Activated naive CD8-positive, alpha-beta T cell (primary cell): ENCODE measurements around the gene SYNGR3.

Experiments used
- H3K27ac Mint-ChIP-seq: one replicate; pipeline ENCODE4 v1.8.0; 2021; ENCODE audit warnings: mixed read lengths
- H3K27me3 Mint-ChIP-seq: one replicate; pipeline ENCODE4 v1.8.0; 2021; ENCODE audit warnings: mixed read lengths
- H3K36me3 Mint-ChIP-seq: one replicate; pipeline ENCODE4 v1.8.0; 2021; ENCODE audit warnings: mixed read lengths
- H3K4me1 Mint-ChIP-seq: one replicate; pipeline ENCODE4 v1.8.0; 2021; ENCODE audit warnings: low read depth, mixed read lengths
- H3K4me3 Mint-ChIP-seq: one replicate; pipeline ENCODE4 v1.8.0; 2021; ENCODE audit warnings: mild to moderate bottlenecking, mixed read lengths
- H3K9me3 Mint-ChIP-seq: one replicate; pipeline ENCODE4 v1.8.0; 2021; ENCODE audit warnings: low read depth, mixed read lengths

Gene SYNGR3

DNA sequence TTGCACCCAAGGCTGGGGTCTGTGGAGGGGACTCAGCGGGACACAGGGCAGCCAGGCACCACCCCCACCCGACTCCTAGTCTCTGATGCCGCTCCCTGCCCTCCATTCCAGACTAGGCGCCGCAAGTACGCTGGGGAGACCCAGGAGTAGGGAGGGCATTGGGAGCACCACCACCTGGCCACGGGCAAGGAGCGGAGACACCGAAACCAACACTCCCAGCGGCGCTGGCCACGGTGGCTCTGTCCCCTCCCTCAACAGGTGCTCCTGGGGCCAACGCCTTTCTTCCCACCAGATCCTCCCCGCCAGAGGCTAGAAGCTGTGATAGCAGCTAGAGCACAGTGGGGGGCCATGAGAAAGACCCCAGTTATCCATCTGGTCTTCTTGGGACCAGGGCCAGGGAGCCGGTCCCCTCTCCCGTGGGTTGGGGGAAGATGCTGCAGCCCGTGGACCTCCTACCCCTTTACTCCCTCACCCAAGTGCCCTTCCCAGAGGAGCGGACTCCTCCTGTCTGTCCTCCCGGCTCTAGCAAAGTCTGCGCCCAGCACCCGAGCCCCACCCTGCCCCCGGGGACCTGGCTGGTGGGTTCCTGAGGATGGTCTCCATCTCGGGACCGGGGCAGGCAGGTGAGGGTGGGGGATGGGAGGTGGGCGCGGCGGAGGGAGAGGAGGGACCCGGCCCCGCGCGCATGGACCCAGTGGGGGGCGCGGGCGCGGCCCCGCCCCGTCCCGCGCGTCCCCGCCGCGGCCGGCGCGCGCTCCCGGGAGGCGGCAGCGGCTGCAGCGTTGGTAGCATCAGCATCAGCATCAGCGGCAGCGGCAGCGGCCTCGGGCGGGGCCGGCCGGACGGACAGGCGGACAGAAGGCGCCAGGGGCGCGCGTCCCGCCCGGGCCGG, at the start of gene SYNGR3:
Gene SYNGR3, plus strand, starts transcription at position 762 of the 892 bp plus-strand sequence. CDS start 133 bp downstream, outside the sequence.
- Mint-ChIP-seq H3K36me3 (no peaks in the 10 kb centered on the region), H3K4me3 (peak within 1 kb of the TSS; percentile 78), H3K9me3 (no peaks in the 10 kb centered on the region)

DNA sequence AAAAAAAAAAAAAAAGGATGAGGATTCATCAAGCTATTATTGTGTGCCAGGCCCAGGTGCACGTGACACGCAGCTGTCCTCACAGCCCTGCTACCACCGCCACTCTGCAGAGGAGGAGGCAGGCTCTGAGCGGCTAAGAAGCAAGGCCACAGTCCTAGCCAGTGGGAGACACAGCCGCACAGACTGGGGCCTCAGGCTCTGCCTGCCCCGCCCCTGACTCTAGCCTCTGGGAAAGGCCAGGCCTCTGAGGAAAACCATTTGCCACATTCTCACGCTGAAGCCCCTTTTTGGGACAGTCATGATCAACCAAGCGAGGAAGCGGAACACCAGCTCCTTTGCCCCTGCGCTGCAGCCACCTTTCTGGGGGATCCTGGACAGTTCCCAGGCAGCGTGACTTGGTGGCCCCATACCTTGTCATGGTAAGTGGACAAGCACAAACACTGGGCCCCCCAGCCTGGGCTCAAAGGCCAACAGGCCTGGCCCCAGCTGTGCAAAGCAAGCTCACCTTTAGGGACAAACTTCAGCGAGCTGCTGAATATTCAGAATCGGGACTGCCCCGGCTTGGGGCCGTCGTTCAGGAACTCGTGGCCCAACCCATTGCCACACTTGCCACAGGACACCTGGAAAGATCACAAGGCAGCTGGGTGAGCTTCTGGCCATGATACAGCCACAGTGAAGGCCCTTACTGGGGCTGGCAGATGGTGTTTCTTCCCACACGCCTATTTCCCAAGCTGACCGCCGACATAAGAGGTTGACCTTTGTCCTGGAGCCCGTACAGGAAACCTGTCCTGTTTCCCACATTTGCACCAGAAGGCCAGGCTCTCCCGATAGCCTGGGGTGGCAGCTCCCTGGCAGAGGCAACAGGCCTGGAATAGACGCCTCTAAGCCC, 49.3 kb upstream of the SYNGR3 start:
- peaks cover 18% of the 10 kb centered on the region for H3K4me1 Mint-ChIP-seq
- H3K9me3 Mint-ChIP-seq, result no peaks in the 10 kb centered on the region
- H3K27me3 Mint-ChIP-seq, result no peaks in the 10 kb centered on the region
- H3K4me3 Mint-ChIP-seq, result no peak overlapping the region
- no peak overlapping the region for H3K27ac Mint-ChIP-seq
- H3K36me3 Mint-ChIP-seq, result no peaks in the 10 kb centered on the region

More for the DNA sequence above, at the start of gene SYNGR3:
- no peak within 1 kb of the TSS for H3K27ac Mint-ChIP-seq
- peaks cover 5% of the 10 kb centered on the region for H3K27me3 Mint-ChIP-seq
- H3K4me1 Mint-ChIP-seq, result peaks cover 19% of the 10 kb centered on the region

- Mint-ChIP-seq H3K4me3 (peak overlapping the region; percentile 84), H3K9me3 (no peaks in the 10 kb centered on the region), H3K4me1 (peaks cover 18% of the 10 kb centered on the region), H3K27me3 (no peaks in the 10 kb centered on the region), H3K27ac (no peak overlapping the region), H3K36me3 (no peaks in the 10 kb centered on the region)
These were observed 48.4 kb upstream of the SYNGR3 start for GRCh38 chr16:1941162-1942046.

DNA sequence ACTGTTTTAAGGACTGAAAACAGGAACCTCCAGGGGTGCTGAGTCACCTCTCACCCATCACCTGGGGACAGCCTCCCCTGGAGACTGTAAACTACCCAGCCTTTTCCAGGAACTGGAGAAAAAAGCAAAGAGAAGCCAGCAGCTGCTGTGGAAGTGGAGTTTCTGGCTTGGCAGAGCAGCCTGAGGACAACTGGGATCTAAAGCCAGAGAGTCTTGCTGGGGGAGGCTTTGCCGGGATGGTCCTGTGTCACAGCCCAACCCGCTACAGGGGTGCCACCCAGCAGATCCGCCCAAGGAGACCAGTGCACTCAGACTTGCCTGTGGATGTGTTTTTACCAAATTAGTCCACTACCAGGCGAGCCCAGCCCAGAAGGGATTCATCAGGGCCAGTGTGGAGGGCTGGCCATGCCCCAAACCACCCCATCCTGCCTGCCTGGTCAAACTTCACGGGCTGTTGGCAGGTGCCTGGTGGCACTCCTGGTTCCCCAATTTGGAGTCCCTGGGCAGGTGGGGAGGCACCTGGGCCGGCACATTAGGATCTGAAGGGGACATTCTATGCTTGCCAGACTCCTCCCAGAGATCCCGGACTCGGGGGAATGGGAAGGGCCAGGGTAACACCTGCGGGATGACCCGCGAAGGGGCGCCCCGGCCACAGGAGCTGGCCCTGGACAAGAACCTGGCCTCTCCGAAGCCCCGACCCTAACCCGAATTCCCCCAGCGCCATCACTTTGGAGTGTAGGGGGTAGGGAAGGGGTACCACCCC, 47.5 kb upstream of the SYNGR3 start:
- no peaks in the 10 kb centered on the region for H3K27me3 Mint-ChIP-seq
- no peaks in the 10 kb centered on the region for H3K36me3 Mint-ChIP-seq
- H3K9me3 Mint-ChIP-seq, result no peaks in the 10 kb centered on the region
- peaks cover 18% of the 10 kb centered on the region for H3K4me1 Mint-ChIP-seq
- peak overlapping the region; percentile 16 for H3K27ac Mint-ChIP-seq
- H3K4me3 Mint-ChIP-seq, result peak overlapping the region; percentile 84

DNA sequence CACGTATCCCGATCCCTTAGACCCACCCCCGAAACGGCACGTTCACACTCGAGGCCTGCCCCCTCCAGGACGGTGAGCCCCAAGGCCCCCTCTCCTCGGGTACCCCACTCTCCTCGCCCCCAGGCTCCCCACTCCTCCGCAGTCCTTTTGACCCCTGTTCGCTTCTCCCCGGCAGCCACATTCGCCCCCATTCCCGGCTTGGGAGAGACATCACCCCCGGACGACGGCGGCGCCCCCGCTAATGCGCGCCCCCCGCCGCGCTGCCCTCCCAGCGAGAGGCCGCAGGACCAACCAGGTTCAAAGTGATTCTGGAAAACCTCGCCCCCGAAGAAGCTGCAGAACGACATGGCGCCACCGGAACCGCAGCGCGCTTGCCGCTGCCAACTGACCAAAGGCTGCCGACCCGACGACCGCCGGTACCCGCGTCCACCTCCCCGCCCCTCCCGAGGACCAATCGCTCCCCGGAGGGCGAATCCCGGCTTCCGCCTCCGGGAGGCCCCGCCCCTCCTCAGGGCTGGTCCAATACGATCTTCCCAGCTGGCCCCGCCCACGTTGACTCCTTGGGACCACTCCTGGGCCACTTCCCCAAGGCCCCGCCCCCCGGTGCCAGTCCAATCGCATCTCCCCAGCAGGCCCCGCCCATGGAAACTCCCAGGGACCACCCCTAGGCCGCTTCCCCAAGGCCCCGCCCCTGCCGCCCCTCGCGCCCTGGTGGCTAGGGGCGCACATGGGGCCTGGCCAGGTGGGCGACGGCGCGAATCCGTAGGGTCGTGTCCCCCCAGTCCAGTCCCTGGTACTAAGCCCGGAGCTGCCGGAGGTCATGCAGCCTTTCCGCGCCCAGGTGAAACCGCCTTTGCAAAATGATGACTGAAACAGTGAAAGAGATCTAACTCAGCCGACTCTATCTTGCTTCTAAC, 46.7 kb upstream of the SYNGR3 start, which contains the start of gene MSRB1:
Gene MSRB1, minus strand, starts transcription at position 390 of the 917 bp plus-strand sequence. Its CDS starts 43 bp downstream, at position 347.
- Mint-ChIP-seq H3K27me3 (no peaks in the 10 kb centered on the region), H3K9me3 (no peaks in the 10 kb centered on the region), H3K36me3 (no peaks in the 10 kb centered on the region), H3K27ac (peak within 1 kb of the TSS; percentile 70), H3K4me3 (peak within 1 kb of the TSS; percentile 84), H3K4me1 (peaks cover 18% of the 10 kb centered on the region)

GRCh38 chr16:1944612-1945199, 45.1 kb upstream of the SYNGR3 start:
- no peak overlapping the region for H3K27ac Mint-ChIP-seq
- H3K4me1 Mint-ChIP-seq, result peaks cover 18% of the 10 kb centered on the region
- no peaks in the 10 kb centered on the region for H3K9me3 Mint-ChIP-seq
- H3K27me3 Mint-ChIP-seq, result no peaks in the 10 kb centered on the region
- no peaks in the 10 kb centered on the region for H3K36me3 Mint-ChIP-seq
- H3K4me3 Mint-ChIP-seq, result peak overlapping the region; percentile 50

DNA sequence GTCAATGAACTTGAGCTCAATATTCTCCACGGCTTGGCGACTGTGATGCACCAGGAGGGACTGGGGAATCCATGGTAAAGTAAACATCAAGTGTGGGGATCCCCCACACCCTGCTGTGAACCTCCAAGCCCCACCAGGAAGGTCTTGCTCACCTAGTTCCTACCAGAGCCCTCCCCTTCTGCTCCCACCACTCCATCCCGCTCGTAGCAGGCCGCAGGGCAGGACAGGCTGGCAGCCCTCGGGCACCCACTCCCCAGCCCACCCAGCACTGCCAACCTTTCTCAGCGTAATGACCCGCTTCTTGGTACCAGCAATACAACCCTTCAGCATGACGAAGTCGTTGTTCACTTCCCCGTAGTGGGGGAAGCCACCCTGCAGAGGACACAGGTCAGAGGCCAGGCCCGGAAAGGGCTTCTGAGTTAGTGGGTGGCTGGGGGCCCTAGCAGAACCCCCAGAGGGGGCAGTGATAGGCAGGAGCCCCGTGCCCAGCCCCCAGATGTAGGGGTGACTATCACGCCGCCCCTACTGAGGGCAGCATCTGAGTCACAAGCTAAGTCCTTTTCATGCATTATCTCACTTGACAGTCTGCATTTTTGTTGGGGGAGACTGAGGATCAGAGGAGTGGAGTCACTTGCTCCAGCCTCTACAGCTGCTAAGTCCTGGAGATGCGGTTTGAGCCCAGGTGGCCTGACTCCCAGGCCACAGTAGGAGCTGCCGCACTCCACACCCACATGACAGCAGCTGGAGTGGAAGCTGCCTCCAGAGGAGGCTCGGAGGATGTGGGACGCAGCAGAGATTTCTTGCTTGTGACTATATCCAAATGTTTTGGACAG, 44.0 kb upstream of the SYNGR3 start:
- H3K4me3 Mint-ChIP-seq, result no peak overlapping the region
- H3K36me3 Mint-ChIP-seq, result no peaks in the 10 kb centered on the region
- H3K27me3 Mint-ChIP-seq, result no peaks in the 10 kb centered on the region
- H3K27ac Mint-ChIP-seq, result no peak overlapping the region
- no peaks in the 10 kb centered on the region for H3K9me3 Mint-ChIP-seq
- peaks cover 18% of the 10 kb centered on the region for H3K4me1 Mint-ChIP-seq

GRCh38 chr16:1946495-1947368, 43.0 kb upstream of the SYNGR3 start:
- no peak overlapping the region for H3K27ac Mint-ChIP-seq
- H3K9me3 Mint-ChIP-seq, result no peaks in the 10 kb centered on the region
- H3K4me1 Mint-ChIP-seq, result peaks cover 12% of the 10 kb centered on the region
- no peaks in the 10 kb centered on the region for H3K27me3 Mint-ChIP-seq
- H3K36me3 Mint-ChIP-seq, result no peaks in the 10 kb centered on the region
- no peak overlapping the region for H3K4me3 Mint-ChIP-seq

- Mint-ChIP-seq H3K27ac (no peak overlapping the region), H3K4me1 (peaks cover 9% of the 10 kb centered on the region), H3K9me3 (no peaks in the 10 kb centered on the region), H3K36me3 (no peaks in the 10 kb centered on the region), H3K27me3 (no peaks in the 10 kb centered on the region), H3K4me3 (no peak overlapping the region)
These were observed 42.5 kb upstream of the SYNGR3 start for GRCh38 chr16:1947369-1947670.

DNA sequence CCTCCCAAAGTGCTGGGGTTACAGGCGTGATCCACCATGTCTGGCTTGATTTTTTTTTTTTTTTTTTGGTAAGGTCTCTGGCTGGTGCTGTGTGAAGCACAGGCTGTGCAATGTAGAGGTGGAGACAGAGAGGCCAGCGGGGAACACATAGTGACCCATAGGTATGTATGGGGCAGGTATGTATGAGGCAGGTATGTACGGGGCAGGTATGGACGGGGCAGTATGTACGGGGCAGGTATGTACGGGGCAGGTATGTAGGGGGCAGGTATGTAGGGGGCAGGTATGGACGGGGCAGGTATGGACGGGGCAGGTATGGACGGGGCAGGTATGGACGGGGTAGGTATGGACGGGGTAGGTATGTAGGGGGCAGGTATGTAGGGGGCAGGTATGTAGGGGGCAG, 40.3 kb upstream of the SYNGR3 start:
- Mint-ChIP-seq H3K4me3 (no peak overlapping the region), H3K9me3 (no peaks in the 10 kb centered on the region)

DNA sequence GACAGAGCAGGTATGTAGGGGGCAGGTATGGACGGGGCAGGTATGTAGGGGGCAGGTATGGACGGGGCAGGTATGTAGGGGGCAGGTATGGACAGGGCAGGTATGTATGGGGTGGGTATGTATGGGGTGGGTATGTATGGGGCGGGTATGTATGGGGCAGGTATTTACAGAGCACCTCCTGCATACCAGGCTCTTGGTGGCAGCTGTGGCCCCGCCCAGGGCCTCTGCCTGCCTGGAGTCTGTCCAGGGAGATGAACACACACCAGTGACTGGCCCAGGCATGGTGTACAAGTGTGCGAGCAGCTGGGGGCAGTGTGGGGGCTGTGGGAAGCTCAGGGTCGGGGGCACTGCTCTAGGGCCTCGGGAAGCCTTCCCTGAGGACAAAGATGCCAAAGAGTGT, 39.7 kb upstream of the SYNGR3 start:
- no peaks in the 10 kb centered on the region for H3K4me1 Mint-ChIP-seq
- no peaks in the 10 kb centered on the region for H3K27me3 Mint-ChIP-seq
- no peak overlapping the region for H3K4me3 Mint-ChIP-seq
- no peaks in the 10 kb centered on the region for H3K36me3 Mint-ChIP-seq
- no peaks in the 10 kb centered on the region for H3K9me3 Mint-ChIP-seq
- no peak overlapping the region for H3K27ac Mint-ChIP-seq

More for the DNA sequence above, 40.3 kb upstream of the SYNGR3 start:
- Mint-ChIP-seq H3K4me1 (peaks cover under 1% of the 10 kb centered on the region), H3K27me3 (no peaks in the 10 kb centered on the region), H3K27ac (no peak overlapping the region), H3K36me3 (no peaks in the 10 kb centered on the region)
